Limb (tissue), 2 donors: ENCODE results near the gene KCNMA1.

Experiments
- DNase-seq, 2 donors: peaks; one replicate each; pipeline ENCODE4 v3.0.0-alpha.2; 2016; ENCODE audit errors: extremely low spot score in 2 of 2

The KCNMA1 gene

DNA sequence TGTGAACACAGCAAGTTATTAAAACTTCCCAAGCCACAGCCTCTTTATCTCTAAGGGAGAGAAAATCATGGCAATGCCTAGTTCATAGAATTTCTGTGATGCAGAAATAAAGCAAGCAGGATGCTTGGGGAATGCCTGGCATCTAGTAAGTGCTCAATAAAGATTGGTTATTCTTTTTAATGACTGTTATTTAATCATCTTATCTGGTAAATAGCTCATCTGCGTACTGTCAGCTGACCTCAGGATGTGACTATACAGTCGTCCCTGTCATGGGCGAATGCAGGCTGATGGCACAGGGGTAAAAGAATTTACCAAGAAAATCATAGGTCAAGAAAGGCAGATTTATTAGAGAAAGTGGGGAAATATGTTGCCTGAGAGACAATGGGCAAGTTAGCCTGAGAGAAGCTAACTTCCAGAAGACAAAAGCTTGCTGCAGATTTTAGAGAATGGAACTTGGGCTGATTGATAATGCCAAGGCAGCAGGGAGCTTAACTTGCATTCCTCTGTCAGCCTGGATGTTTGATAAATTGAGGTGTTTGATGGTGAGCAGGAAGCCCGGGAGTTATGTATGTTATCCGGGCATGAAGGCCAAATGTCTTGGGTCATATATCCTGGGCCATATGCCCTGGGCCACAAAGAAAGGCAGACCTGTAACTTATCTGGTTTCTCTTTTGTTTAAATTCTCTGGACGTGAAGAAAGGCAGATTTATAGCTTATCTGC lies 126.0 kb downstream of the KCNMA1 start:
- DNase-seq = no peak

DNA sequence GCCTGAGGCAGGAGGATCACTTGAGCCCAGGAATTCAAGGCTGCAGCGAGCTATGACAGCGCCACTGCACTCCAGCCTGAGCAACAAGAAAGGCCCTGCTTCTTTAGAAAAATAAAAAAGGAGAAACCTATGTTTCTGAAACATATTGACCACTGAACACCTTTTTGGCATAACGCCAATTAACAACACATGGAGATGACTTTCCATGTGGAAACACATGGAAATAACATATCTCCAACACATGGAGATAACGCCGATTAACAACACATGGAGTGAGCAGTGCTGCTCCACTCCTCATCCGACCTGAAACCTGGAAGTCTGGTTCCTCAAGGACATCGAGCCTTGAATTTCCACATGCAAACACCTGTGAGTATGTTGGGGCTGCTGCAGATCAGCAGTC lies 126.9 kb downstream of the KCNMA1 start:
- no peak for DNase-seq

DNA sequence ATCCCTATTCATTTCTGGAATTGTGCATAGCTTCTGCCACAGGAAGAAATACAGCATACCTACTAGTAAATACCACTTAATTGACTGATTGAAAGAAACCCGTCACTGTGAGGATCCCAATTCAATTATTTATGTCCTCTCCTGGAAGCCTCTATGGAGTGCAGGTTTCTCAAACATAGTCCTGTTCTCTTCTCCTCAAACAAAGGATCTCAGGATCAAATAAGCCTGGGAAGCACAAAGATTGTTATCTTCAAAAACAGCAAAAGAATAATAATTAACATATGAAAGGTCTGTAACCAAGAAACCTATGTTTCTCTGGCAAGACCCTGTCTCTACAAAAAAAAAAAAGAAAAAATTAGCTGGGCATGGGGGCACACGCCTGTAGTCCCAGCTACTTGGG lies 127.3 kb downstream of the KCNMA1 start:
- no peak for DNase-seq

DNA sequence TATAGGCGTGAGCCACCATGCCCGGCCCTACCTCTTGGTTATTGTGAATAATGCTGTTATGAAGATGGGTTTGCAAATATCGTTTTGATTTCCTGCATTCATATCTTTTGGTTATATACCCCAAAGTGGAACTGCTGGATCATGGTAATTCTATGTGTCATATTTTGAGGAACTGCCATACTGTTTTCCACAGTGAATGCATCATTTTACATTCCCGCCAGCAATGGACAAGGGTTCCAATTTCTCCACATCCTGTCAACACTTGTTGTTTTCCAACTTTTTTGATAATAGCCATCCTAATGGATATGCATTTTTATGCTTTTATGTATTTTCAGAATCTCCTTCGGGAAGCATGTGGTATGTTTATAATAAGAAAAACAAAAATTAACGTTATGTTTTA lies 128.2 kb downstream of the KCNMA1 start:
- DNase-seq = no peak

DNA sequence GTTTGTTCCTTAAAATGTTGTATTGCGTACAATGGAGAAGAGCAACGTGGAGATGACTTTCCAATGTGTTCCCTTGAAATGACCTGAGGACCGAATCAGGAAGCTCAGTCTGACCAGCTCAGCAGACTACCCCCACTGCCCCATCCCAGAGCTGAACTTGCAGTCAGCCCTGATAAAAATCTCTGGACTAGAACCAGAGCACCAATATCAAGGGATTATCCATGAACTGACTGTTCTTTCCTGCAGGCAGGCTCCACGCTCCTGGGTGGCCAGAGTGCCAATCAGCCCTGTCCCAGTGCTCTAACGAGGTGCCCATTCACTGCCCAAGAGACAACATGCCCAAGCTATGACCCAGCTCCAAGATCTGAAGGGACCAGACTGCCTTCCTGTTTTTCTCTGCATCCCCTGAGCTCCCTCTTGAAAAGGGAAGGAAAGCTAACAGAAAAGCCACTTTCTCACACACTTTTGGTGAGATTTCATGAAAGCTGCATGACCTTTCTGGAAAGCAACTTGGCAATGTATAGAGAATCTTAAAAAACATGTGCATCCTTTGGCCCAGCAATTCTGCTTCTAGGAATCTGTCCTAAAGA lies 130.2 kb downstream of the KCNMA1 start:
- no peak for DNase-seq

DNA sequence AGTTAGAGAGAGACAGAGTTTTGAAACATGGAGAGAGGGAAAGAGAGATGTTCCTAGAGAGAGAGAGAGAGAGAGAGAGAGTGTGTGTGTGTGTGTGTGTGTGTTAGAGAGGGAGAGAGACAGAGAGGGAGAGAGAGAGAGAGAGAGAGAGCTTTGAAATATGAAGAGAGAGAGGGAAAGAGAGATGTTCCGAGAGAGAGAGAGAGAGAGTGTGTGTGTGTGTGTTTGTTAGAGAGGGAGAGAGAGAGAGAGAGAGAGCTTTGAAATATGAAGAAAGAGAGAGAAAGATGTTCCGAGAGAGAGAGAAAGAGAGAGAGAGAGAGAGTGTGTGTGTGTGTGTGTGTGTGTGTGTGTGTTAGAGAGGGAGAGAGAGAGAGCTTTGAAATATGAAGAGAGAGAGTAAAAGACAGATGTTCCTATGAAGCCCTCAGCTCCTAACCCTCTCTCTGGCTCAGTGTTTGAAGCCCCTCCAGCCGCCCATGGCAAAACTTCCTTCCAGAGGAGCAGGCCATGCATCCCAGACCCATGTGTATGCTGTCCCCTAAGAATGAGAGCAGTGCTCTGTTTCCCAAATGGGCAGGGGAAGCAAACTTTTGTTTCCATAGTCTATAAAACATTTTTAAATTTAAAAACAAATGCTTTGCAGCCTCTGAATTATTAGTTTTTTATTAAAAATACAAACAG lies 130.9 kb downstream of the KCNMA1 start:
- DNase-seq = no peak

DNA sequence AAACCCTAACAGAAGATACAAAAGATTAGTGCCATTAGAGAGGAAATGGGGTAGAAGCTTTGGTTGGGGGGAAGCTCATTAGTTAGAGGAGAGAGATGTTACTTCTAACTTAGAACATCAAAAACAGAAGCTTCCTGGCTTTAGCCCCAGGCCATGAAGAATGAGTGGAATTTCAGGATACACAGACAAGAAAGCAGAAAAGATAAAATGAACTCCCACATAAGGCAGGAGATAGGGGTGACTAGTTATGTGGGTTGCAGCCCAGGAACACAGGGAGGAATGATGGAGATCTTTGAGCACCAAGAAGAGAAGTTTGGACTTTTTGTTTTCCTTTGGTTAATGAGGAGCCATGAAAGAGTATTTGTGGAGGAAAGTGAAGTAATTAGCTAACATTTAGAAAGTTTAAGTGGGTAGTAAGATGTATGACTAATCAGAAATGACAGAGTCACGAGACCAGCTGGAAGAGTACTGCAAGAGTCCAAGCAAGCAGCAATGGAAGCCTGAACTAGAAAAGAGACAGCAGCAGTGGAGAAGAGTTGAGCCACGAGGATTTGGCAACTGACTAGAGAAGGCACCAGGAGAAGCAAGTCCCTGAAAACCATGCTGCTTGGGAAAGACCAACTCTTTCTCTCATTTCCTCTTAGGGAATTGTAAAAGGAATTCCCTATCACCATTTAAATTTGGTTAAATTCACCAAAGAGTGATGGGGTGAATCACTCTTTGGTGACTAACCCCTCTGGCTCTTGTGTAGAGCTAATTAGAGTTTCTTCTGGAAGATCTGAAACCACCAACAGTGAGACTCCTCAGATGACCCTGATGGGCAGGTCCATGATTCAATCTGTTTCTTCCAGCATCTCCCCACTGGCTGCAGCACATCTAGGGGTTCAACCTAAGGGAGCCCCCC lies 131.9 kb downstream of the KCNMA1 start:
- DNase-seq = no peak

DNA sequence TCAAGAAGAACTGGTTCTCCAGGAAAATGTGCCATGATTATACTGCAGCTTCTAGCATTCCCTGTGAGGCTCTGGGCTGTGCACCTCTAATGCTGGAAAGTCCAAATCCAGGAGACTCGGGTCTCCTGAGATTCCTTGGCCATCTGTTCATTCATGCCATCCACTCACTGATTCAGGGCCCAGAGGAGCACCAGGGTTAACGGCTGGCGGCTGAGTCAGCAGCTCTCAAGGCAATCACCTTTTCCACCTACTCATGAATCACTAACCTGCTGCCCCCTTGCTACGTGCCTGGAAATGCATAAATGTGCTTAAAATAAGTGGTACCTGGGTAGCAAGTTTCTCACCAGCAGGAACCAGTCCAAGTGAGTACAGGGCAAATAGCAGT lies 132.7 kb downstream of the KCNMA1 start:
- no peak for DNase-seq

DNA sequence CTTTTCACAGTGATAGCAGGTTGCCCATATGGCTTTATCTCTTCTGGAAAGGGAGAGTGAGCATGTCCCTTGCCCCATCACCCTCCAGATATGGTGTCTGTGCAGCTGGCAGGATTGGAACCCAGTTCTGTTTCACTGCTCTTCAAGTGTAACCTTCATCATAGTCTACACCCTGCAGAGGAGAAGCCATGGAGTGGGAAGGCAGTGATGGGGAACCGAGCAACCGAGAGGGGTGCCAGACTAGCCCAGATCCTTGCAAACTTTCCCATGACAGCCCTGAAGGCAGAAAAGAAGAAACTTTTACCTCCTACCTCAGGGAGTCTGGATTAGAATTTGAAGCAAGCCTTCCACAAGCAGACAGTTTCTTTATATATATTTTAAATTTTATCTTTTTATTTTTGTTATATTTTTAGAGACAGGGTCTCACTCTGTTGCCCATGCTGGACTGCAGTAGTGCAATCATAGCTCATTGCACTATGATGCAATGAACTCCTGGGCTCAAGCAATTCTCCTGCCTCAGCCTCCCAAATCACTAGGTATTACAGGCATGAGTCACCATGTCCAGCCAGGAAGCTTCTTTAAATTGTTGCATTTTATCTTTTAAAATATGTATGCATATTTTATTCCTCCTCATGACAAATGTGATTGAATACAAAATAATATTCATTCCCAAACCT lies 133.3 kb downstream of the KCNMA1 start:
- DNase-seq = no peak

DNA sequence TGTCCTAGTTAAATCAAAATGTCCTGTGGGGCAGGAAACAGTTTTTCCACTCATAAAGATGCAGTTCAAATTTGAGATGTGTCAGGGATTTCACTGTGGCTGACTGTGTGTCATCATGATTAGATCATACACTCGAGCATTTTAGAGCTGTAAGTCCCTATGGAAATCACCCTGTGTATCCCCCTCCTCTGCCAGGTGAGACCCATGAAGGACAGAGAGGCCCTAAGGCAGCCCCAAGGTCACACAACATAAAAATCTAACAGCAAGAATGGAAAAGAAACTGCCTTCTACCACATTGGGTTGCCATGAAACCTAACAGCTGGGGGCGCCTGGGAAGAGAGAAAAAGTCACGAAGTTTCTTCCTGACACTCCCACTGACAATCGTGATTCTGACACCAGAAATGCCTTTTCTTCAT lies 135.8 kb downstream of the KCNMA1 start:
- DNase-seq = no peak

DNA sequence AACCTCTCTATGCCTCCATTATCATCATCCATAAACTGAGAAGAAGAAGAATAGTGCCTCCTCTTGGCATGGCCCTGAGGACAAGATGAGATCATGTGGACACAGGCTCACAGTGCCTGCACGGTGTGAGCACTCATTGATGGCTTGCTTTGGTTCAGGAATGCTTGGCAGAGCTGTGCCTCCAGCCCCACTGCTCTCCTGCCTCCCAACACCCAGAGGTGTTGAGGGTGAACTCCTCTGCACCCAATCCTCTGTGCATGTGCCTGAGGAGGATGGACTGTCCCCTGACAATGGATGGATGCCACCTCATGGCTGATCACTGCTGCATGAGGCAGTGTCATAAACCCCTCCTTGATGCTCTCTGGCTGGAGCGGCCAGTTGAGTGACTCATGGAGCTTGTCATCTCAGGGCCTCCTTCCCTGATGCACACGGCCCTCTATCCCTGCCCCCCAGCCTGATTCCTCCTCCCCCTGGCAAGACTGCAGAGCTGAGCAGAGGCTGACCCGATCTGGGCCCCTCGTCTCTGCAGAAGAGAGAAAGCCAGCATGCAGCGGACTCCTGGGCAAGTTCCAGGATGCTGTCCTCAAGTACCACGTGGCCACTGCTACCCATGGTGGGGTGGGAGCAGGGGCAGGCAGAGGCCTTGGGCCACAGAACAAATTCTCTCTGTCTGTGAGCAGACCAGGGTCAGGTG lies 136.3 kb downstream of the KCNMA1 start:
- DNase-seq = peak; percentile 60 to 63

DNA sequence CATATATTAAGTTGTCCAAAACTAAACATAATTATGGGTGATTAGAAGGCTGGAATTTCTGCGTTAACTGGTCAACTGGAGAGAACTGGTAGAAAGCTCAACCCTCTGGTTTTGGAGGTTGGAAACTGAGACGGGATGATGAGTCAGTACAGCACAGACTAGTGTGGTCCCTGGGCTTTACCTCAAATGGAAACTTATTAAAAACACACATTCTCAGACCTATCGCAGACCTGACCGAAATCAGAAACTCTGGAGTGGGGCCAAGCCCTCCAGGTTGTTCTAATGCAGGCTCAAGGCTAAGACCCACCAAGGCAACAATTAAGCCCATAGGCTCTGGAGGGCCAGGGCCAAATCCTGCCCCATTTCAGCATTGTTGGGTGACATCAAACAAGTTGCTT lies 136.9 kb downstream of the KCNMA1 start:
- no peak for DNase-seq

DNA sequence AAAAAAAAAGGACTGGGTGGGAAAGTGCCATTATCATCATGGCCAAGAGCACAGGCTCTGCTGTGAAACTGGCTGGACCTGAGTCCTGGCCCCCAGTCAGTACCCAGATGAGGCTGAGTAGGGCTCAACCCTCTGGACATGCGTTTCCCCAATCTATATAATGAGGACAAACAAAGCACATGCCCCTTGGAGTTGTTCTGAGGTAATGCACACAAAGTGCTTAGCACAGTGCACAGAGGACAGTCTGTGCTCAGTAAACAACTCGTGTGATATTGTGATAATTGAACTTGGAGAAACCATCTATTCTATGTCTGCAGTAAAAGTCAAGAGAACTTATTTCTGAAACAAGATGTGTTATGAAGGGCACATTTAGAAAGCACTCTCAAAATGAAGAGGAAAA lies 138.8 kb downstream of the KCNMA1 start:
- DNase-seq = no peak

DNA sequence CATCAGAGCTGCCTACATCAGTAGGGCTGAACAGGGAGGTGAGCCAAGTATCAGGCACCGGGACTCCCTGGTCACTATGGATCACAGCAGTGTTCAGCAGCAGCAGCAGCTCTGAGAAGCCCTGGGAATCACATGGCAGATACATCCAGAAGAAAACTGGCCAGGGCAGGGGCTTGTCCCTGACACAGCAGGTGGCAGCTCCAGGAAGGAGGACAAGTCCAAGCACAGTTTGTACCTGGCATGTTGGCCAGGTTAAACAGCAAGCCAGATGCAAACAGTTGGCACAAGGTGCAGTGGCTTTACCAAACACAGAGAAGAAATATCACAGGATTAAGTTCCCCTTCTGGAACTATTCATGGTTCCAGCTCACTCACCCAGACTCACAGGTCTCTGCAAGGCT lies 139.4 kb downstream of the KCNMA1 start:
- DNase-seq = no peak

DNA sequence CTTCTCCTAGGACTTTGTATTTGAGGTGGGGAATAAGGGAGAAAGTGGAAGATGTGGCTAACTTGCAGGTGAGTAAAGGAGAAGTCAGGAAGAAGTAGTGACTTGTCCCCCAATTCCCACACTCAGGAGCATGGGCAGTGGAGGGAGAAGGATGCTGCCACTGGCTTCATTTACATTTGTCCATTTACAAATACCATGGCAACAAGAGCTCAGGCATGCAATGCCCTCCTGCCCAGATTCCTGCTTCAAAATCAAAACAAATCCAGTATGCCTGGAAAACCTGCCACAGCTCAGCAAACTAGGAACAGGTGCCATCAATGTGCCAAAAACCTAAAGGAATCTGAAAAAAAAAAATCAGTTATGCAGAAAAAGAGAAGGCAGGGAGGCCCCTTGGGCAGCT lies 139.9 kb downstream of the KCNMA1 start:
- no peak for DNase-seq

DNA sequence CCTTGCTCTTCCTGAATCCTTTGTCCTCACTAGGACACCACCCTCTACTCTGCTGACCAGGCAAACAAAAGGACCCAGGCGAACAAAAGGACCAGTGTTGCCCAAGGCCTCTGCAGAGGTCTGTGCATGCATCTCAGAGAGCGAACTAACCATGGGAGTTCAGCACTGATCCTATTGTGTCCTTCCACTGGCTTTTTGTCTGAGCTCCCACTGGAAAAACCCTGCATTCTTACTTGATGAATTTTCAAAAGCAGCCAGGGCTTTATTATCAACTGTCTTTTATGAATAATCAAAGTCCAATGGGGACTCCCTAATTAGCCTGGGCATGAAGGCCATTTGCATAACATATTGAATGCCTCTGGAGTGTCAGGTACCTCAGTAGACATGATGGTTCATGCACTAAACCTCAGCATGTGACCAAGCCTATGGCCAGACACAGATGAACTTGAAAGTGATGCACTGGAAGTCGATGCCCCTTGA lies 140.6 kb downstream of the KCNMA1 start:
- no peak for DNase-seq

DNA sequence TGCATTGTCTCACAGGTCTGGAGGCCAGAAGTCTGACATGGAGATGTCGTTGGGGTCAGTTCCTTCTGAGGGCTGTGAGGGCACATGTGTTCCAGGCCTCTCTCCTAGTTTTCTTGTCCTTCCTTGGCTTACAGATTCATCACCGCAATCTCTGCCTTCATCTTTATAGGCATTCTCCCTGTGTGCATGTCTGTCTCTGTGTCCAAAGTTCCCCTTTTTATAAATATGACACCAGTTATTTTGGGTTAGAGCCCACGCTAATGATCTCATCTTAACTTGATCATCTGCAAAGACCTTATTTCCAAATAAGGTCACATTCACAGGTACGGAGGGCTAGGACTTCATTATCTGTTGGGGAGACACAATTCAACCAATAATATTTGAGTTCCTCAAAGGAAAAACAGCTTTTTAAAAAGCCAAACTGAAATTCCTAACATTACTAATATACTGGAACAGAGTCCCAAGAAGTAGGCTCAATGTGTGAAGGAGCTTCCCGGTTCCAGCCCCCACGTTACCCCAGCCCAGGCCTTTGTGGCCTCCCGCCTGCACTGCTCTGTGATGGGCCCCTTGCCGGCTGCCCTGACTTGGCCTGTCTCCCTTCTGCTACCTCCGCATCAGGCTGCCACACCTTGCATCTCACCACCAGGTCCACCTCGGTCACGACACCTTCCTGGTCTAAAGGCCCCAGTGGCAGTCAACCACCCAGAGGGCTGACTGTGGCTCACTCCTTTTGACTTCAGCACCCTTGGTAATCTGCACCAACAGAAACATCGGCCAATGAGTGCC lies 142.7 kb downstream of the KCNMA1 start:
- DNase-seq = no peak

DNA sequence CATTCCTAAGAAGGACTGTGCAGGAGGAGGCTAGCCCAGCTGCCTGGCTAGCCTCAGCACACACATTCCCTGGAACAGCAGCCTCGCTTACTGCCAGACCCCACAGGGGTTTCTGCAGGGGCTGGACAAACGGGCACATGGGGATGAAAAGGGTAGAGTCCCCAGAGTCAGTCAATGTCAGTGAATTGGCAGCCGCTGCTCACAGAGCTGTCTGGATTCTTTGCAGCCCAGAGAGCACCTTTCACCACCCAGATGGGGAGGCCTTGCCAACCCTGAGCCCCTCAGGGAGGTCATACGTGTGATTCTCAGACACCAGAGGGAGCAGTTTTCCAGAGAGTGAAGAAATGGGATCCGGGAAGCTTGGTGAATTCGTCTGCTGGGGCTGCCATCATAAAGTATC lies 143.3 kb downstream of the KCNMA1 start:
- no peak for DNase-seq

DNA sequence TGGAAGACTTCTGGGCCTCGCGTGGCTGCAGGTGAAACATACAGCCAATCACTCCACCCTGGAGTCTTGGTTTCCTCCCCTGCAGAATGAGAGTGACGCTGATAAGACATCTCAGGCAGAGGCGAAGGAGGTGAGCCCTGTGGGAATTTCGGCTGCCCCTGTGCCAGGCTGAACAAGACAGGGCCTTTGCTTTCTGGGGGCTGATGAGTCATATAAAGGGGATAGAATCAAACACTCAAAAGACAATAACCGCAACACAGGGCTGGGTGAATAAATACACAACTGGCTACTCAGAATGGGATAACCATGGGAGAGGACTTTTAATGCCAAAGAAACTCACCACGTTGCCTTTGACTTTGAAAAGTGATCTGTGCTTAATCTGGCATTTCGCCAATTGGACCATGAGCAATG lies 143.8 kb downstream of the KCNMA1 start:
- no peak for DNase-seq
